ENCODE measurements around the gene IQCF6.

GRCh38 chr3:51734572-51734907, 44.5 kb downstream of the IQCF6 start:
- TF ChIP-seq, protein P1, sequence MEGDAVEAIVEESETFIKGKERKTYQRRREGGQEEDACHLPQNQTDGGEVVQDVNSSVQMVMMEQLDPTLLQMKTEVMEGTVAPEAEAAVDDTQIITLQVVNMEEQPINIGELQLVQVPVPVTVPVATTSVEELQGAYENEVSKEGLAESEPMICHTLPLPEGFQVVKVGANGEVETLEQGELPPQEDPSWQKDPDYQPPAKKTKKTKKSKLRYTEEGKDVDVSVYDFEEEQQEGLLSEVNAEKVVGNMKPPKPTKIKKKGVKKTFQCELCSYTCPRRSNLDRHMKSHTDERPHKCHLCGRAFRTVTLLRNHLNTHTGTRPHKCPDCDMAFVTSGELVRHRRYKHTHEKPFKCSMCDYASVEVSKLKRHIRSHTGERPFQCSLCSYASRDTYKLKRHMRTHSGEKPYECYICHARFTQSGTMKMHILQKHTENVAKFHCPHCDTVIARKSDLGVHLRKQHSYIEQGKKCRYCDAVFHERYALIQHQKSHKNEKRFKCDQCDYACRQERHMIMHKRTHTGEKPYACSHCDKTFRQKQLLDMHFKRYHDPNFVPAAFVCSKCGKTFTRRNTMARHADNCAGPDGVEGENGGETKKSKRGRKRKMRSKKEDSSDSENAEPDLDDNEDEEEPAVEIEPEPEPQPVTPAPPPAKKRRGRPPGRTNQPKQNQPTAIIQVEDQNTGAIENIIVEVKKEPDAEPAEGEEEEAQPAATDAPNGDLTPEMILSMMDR (conservative IDR thresholded peaks at IDR 0.05; ENCODE audit: low read length), result no peak
- TF ChIP-seq EZH2phosphoT487 (IDR thresholded peaks at IDR 0.05; ENCODE audit: borderline replicate concordance), result no peak
